ENCODE measurements around the gene PRDM16. TPM values are rescaled to one million over a fixed set of nuclear protein-coding genes. Genes with fewer than 3 reads are reported as not detected.

Gene PRDM16
- polyA plus RNA-seq, 1 experiment: 0.06 TPM

DNA sequence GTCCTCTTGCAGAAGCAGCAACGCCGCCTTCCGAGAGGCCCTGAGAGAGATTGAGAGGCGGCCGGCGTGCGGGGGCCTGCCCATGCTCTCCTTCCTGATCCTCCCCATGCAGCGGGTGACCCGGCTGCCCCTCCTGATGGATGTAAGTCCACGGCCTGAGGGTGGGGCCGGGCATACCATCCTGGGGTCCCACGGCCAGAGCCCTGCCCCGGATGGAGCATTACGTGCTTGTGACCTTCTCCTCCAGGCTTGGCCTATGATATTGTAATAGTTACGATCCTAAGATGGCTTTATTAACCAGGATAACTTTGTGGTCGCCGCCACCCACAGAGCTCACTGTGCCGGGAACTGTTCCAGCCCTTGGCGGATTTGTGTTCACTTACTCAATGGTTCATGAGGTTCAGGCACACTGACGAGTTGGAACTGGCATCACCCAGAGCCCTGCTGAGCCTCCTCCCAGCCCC is 404.4 kb downstream of the PRDM16 start:
- Histone ChIP-seq H3K27ac (ENCODE audit: low read depth, low read length) (no peak overlapping the region), H3K9me3 (ENCODE audit: control insufficient read depth, insufficient read depth, low read length) (no peaks in the 10 kb centered on the region; the same call in 1 of the 2 replicates), H3K4me3 (ENCODE audit: low read depth, low read length) (no peak overlapping the region), H3K27me3 (ENCODE audit: control insufficient read depth, insufficient read depth, low read length) (peaks cover 3% of the 10 kb centered on the region)
- ChIA-PET POLR2A (no interaction called here), CTCF (interaction anchor here (0.6 to 0.7 kb wide), 2 partner anchors 12 to 20 kb away, joined by 4 to 9 read pairs; no protein-coding TSS in a partner anchor)
- DNase-seq (ENCODE audit: low read depth, low spot score): peak; percentile 41
- TF ChIP-seq, protein P1, sequence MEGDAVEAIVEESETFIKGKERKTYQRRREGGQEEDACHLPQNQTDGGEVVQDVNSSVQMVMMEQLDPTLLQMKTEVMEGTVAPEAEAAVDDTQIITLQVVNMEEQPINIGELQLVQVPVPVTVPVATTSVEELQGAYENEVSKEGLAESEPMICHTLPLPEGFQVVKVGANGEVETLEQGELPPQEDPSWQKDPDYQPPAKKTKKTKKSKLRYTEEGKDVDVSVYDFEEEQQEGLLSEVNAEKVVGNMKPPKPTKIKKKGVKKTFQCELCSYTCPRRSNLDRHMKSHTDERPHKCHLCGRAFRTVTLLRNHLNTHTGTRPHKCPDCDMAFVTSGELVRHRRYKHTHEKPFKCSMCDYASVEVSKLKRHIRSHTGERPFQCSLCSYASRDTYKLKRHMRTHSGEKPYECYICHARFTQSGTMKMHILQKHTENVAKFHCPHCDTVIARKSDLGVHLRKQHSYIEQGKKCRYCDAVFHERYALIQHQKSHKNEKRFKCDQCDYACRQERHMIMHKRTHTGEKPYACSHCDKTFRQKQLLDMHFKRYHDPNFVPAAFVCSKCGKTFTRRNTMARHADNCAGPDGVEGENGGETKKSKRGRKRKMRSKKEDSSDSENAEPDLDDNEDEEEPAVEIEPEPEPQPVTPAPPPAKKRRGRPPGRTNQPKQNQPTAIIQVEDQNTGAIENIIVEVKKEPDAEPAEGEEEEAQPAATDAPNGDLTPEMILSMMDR (IDR thresholded peaks at IDR 0.05; ENCODE audit: low read depth, low read length): no peak

DNA sequence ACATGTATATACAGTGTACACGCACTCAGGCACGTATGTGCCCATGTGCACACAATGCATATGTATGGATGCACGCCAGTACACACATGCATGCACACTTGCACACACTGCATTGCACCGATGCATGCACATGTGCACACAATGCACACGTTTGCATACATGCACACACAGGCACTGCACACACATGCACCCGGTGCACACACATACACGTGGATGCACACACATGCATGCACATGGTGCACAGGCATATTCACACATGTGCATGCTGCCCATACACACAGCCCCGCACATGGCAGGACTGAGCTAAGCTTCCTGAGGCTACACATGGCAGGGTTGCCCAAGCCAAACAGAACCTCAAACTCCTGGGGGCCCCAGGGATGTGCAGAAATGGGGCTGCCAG is 405.0 kb downstream of the PRDM16 start:
- POLR2A ChIA-PET: no interaction called here
- DNase-seq (ENCODE audit: low read depth, low spot score): no peak
- Histone ChIP-seq H3K4me3 (ENCODE audit: low read depth, low read length) (no peak overlapping the region), H3K9me3 (ENCODE audit: control insufficient read depth, insufficient read depth, low read length) (no peaks in the 10 kb centered on the region; the same call in 1 of the 2 replicates), H3K27me3 (ENCODE audit: control insufficient read depth, insufficient read depth, low read length) (peaks cover 3% of the 10 kb centered on the region), H3K27ac (ENCODE audit: low read depth, low read length) (no peak overlapping the region)
- TF ChIP-seq, protein P1 (IDR thresholded peaks at IDR 0.05; ENCODE audit: low read depth, low read length): no peak
- CTCF ChIA-PET: interaction anchor here (0.6 kb wide), 1 partner anchor 11 kb away, joined by 9 read pairs; no protein-coding TSS in a partner anchor

DNA sequence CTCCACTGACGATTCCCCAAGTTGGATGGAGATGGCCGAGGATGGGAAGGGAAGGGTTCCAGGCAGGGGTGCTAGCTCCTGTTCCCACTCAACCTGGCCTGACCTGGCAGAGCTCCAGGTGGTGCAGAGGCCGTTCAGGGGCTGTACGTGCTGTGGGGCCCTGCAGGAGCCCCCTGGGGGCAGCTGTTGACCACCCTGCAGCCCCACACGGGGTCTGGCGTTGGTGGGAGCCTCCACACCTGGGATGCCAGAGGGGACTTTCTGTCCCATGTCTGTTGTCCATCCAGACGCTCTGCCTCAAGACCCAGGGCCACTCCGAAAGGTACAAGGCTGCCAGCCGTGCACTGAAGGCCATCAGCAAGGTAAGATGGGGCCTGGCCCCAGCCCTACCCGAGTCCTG is 405.4 kb downstream of the PRDM16 start:
- CTCF ChIA-PET: no interaction called here
- POLR2A ChIA-PET: no interaction called here
- Histone ChIP-seq H3K9me3 (ENCODE audit: control insufficient read depth, insufficient read depth, low read length) (no peaks in the 10 kb centered on the region; the same call in 1 of the 2 replicates), H3K27me3 (ENCODE audit: control insufficient read depth, insufficient read depth, low read length) (peaks cover 3% of the 10 kb centered on the region), H3K27ac (ENCODE audit: low read depth, low read length) (no peak overlapping the region), H3K4me3 (ENCODE audit: low read depth, low read length) (no peak overlapping the region)
- DNase-seq (ENCODE audit: low read depth, low spot score): no peak
- TF ChIP-seq, protein P1 (IDR thresholded peaks at IDR 0.05; ENCODE audit: low read depth, low read length): no peak

DNA sequence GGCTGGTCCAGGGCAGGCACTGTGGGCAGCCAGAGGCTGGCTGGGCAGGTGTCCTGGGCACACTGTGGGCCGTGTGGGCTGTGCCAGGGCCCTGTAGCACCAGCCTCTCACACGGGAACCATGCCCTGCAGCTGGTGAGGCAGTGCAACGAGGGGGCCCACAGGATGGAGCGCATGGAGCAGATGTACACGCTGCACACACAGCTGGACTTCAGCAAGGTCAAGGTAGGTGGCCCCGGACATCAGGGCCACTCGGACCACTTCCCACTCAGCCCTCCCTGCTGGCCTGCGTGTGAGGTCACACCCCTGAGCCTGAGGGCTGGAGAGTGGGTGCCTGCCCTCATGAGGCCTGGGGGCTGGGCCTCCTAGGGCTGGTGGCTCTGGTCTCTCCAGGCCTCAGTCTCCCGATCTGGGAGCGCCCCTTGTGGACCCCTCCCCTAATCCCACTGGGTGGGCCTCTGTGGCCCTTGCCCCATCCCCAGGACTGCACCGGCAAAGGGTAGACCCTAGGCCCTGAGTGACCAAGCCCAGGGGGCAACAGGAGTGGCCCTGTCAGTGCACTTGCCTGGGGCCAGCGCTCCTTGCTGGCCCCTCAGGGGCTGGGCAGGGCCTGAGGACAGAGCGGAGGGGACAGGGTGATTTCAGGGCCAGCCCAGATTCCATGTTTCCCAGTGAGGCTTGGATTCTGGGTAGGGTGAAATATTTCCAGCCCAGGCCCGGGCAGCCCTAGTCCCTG is 407.0 kb downstream of the PRDM16 start:
- Histone ChIP-seq H3K4me3 (ENCODE audit: low read depth, low read length) (no peak overlapping the region), H3K27me3 (ENCODE audit: control insufficient read depth, insufficient read depth, low read length) (peaks cover 3% of the 10 kb centered on the region), H3K27ac (ENCODE audit: low read depth, low read length) (no peak overlapping the region), H3K9me3 (ENCODE audit: control insufficient read depth, insufficient read depth, low read length) (no peaks in the 10 kb centered on the region; the same call in 1 of the 2 replicates)
- no peak for DNase-seq (ENCODE audit: low read depth, low spot score)
- TF ChIP-seq, protein P1 (IDR thresholded peaks at IDR 0.05; ENCODE audit: low read depth, low read length): no peak
- POLR2A ChIA-PET: no interaction called here
- CTCF ChIA-PET: interaction anchor here (0.6 kb wide), 1 partner anchor 23 kb away, joined by 6 read pairs; no protein-coding TSS in a partner anchor

DNA sequence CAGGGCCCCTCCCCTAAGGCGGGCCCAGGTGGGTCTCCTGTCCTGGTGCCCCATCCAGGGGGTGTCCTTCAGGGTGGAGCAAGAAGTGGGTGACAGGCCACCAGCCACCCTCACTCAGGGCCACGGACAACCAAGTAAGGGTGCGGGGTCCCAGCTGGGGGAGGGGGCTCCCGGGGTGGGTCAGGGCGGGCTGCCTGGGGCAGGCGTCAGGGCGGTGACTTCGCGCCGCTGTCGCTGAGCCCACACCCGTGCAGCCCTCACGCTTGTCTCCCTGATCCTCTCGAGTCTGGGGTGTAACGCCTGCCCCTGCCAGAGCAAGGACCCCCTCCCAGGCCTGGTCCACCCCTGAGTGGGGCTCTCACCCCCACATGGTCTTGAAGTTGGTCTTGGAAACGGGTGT is 407.7 kb downstream of the PRDM16 start:
- no peak for DNase-seq (ENCODE audit: low read depth, low spot score)
- no peak overlapping the region for H3K4me3 ChIP-seq (ENCODE audit: low read depth, low read length)
- ChIA-PET POLR2A (no interaction called here), CTCF (interaction anchor here (0.6 kb wide), 1 partner anchor 24 kb away, joined by 6 read pairs; no protein-coding TSS in a partner anchor)
- H3K27me3 ChIP-seq (ENCODE audit: control insufficient read depth, insufficient read depth, low read length): peaks cover 3% of the 10 kb centered on the region
- no peaks in the 10 kb centered on the region; the same call in 1 of the 2 replicates for H3K9me3 ChIP-seq (ENCODE audit: control insufficient read depth, insufficient read depth, low read length)
- TF ChIP-seq, protein P1 (IDR thresholded peaks at IDR 0.05; ENCODE audit: low read depth, low read length): no peak
- no peak overlapping the region for H3K27ac ChIP-seq (ENCODE audit: low read depth, low read length)

All from AG04450 (cell line).